ENCODE results near the gene TMEM125.

The TMEM125 gene

GRCh38 chr1:43274125-43274803 lies 4.5 kb downstream of the TMEM125 start:
- peak in 1 of 2 donors; percentile 6 for DNase-seq (ENCODE audit: low read depth in 2 of 2)

GRCh38 chr1:43274804-43275180 lies 5.0 kb downstream of the TMEM125 start:
- DNase-seq (ENCODE audit: low read depth in 2 of 2): no peak

- no peak for DNase-seq (ENCODE audit: low read depth in 2 of 2)
These were observed 6.2 kb downstream of the TMEM125 start for GRCh38 chr1:43275826-43276620.

GRCh38 chr1:43276673-43277072 lies 6.9 kb downstream of the TMEM125 start:
- no peak for DNase-seq (ENCODE audit: low read depth in 2 of 2)

GRCh38 chr1:43277116-43277876 lies 7.5 kb downstream of the TMEM125 start:
- DNase-seq (ENCODE audit: low read depth in 2 of 2): no peak

- DNase-seq (ENCODE audit: low read depth in 2 of 2): no peak
These were observed 9.4 kb downstream of the TMEM125 start for GRCh38 chr1:43279161-43279560.

GRCh38 chr1:43279666-43280065 lies 9.9 kb downstream of the TMEM125 start:
- no peak for DNase-seq (ENCODE audit: low read depth in 2 of 2)

- DNase-seq (ENCODE audit: low read depth in 2 of 2): no peak
These were observed 10.9 kb downstream of the TMEM125 start for GRCh38 chr1:43280692-43281091.

GRCh38 chr1:43282220-43283195 lies 12.7 kb downstream of the TMEM125 start:
- DNase-seq (ENCODE audit: low read depth in 2 of 2): no peak

- no peak for DNase-seq (ENCODE audit: low read depth in 2 of 2)
These were observed 14.3 kb downstream of the TMEM125 start for GRCh38 chr1:43284065-43284464.

- no peak for DNase-seq (ENCODE audit: low read depth in 2 of 2)
These were observed 14.8 kb downstream of the TMEM125 start for GRCh38 chr1:43284546-43285110.

GRCh38 chr1:43285269-43285990 lies 15.6 kb downstream of the TMEM125 start, which contains the start of gene C1orf210:
Gene C1orf210 (minus strand): TSS chr1:43285581. CDS start chr1:43283270, 2,311 bp downstream.
- no peak for DNase-seq (ENCODE audit: low read depth in 2 of 2)

- DNase-seq (ENCODE audit: low read depth in 2 of 2): no peak
These were observed 16.3 kb downstream of the TMEM125 start for GRCh38 chr1:43286115-43286514.

- no peak for DNase-seq (ENCODE audit: low read depth in 2 of 2)
These were observed 16.8 kb downstream of the TMEM125 start for GRCh38 chr1:43286533-43286932.

GRCh38 chr1:43288058-43288784 lies 18.4 kb downstream of the TMEM125 start:
- no peak for DNase-seq (ENCODE audit: low read depth in 2 of 2)

- no peak for DNase-seq (ENCODE audit: low read depth in 2 of 2)
These were observed 19.3 kb downstream of the TMEM125 start for GRCh38 chr1:43288785-43289706.

GRCh38 chr1:43292216-43292615 lies 22.4 kb downstream of the TMEM125 start:
- no peak for DNase-seq (ENCODE audit: low read depth in 2 of 2)

- DNase-seq (ENCODE audit: low read depth in 2 of 2): no peak
These were observed 22.9 kb downstream of the TMEM125 start for GRCh38 chr1:43292679-43293078.
